ENCODE results near the gene NSRP1. TPM values are rescaled to one million over a fixed set of nuclear protein-coding genes. Genes with fewer than 3 reads are reported as not detected.
"Not testable (repeated sequence)": the region's sequence is repeated elsewhere in the genome, so short reads cannot be mapped to it uniquely, and the experiment has no call there.

NSRP1 gene
- total RNA-seq, 1 experiment from 2014 or later = 28.0 TPM

DNA sequence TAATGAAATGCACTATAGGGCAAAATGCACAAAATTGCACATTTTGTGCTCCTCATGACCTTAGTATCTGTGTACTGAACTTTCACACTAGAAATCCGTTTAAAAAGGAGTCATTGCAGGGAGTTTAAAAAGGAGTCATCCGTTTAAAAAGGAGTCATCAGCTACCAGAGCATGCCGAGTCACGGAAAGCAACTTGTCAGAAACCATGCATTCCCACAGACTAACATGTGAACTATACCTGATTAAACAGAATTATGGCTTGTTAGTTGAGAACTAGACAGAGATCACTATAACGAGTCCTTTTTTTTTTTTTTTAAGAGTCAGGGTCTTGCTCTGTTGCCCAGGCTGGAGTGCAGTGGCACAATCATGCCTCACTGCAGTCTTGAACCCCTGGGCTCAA is 83.0 kb downstream of the NSRP1 start:
- H3K4me1 Mint-ChIP-seq (ENCODE audit: low read depth, unreplicated experiment) = no peaks in the 10 kb centered on the region
- BruUV-seq (replicated peaks) = no TSS peak
- Histone ChIP-seq H3K4me1 (no peaks in the 10 kb centered on the region), H3K27me3 (replicated peaks; ENCODE audit: control insufficient read depth, insufficient read depth, low read length) (no peaks in the 10 kb centered on the region), H3K4me3 (ENCODE audit: low read depth, low read length) (no peak overlapping the region), H3K9me3 (no peaks in the 10 kb centered on the region), H3K36me3 (ENCODE audit: control insufficient read depth, insufficient read depth, low read length) (no peaks in the 10 kb centered on the region)
- TF ChIP-seq, protein P1, sequence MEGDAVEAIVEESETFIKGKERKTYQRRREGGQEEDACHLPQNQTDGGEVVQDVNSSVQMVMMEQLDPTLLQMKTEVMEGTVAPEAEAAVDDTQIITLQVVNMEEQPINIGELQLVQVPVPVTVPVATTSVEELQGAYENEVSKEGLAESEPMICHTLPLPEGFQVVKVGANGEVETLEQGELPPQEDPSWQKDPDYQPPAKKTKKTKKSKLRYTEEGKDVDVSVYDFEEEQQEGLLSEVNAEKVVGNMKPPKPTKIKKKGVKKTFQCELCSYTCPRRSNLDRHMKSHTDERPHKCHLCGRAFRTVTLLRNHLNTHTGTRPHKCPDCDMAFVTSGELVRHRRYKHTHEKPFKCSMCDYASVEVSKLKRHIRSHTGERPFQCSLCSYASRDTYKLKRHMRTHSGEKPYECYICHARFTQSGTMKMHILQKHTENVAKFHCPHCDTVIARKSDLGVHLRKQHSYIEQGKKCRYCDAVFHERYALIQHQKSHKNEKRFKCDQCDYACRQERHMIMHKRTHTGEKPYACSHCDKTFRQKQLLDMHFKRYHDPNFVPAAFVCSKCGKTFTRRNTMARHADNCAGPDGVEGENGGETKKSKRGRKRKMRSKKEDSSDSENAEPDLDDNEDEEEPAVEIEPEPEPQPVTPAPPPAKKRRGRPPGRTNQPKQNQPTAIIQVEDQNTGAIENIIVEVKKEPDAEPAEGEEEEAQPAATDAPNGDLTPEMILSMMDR (IDR thresholded peaks at IDR 0.05; ENCODE audit: insufficient read depth in 1 of 2, low read depth in 1 of 2, low read length in 1 of 2, severe bottlenecking in 1 of 2, unreplicated experiment in 1 of 2) = no peak
- intact Hi-C loops (cut with micrococcal nuclease; ENCODE audit: unreplicated experiment) = loop anchor here (10.0 kb wide), 1 partner anchor 75 kb away; no protein-coding TSS in a partner anchor
- ChIA-PET CTCF (no interaction called here), POLR2A (no interaction called here)
- H3K27me3 Mint-ChIP-seq (ENCODE audit: insufficient read depth, unreplicated experiment) = no peaks in the 10 kb centered on the region
- H3K4me3 Mint-ChIP-seq (ENCODE audit: unreplicated experiment) = no peak overlapping the region
- no peaks in the 10 kb centered on the region for H3K9me3 Mint-ChIP-seq (ENCODE audit: unreplicated experiment)
- H3K36me3 Mint-ChIP-seq (ENCODE audit: insufficient read depth, unreplicated experiment) = peaks cover 4% of the 10 kb centered on the region
- no peak overlapping the region for H3K27ac Mint-ChIP-seq (ENCODE audit: unreplicated experiment)
- no peak for DNase-seq

GRCh38 chr17:30200106-30200505 is 83.5 kb downstream of the NSRP1 start:
- H3K9me3 Mint-ChIP-seq (ENCODE audit: unreplicated experiment) = no peaks in the 10 kb centered on the region
- no peaks in the 10 kb centered on the region for H3K36me3 ChIP-seq (ENCODE audit: control insufficient read depth, insufficient read depth, low read length)
- ChIA-PET POLR2A (no interaction called here), CTCF (no interaction called here)
- H3K4me3 ChIP-seq (ENCODE audit: low read depth, low read length) = no peak overlapping the region
- DNase-seq = no peak
- TF ChIP-seq, protein P1 (IDR thresholded peaks at IDR 0.05; ENCODE audit: insufficient read depth in 1 of 2, low read depth in 1 of 2, low read length in 1 of 2, severe bottlenecking in 1 of 2, unreplicated experiment in 1 of 2) = no peak
- H3K4me1 Mint-ChIP-seq (ENCODE audit: low read depth, unreplicated experiment) = no peaks in the 10 kb centered on the region
- no TSS peak for BruUV-seq (replicated peaks)
- intact Hi-C loops (cut with micrococcal nuclease; ENCODE audit: unreplicated experiment) = no loop called here
- no peak overlapping the region for H3K27ac Mint-ChIP-seq (ENCODE audit: unreplicated experiment)
- H3K36me3 Mint-ChIP-seq (ENCODE audit: insufficient read depth, unreplicated experiment) = peaks cover 4% of the 10 kb centered on the region
- H3K27me3 ChIP-seq (replicated peaks; ENCODE audit: control insufficient read depth, insufficient read depth, low read length) = no peaks in the 10 kb centered on the region
- no peak overlapping the region for H3K4me3 Mint-ChIP-seq (ENCODE audit: unreplicated experiment)
- no peaks in the 10 kb centered on the region for H3K27me3 Mint-ChIP-seq (ENCODE audit: insufficient read depth, unreplicated experiment)
- no peaks in the 10 kb centered on the region for H3K4me1 ChIP-seq
- H3K9me3 ChIP-seq = no peaks in the 10 kb centered on the region

DNA sequence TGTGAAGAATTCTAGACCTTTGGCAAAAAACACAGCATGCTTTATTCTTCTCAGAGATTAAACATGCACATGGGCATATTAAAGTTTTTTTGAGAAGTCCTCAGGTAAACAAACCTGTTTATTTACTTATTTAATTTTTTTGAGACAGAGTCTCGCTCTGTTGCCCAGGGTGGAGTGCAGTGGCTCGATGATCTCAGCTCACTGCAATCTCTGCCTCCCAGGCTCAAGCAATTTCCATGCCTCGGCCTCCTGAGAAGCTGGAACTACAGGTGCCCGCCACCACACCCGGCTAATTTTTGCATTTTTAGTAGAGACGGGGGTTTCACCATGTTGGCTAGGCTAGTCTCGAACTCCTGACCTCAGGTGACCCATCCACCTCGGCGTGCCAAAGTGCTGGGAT is 84.0 kb downstream of the NSRP1 start:
- H3K4me3 ChIP-seq (ENCODE audit: low read depth, low read length); H3K27me3 Mint-ChIP-seq (ENCODE audit: insufficient read depth, unreplicated experiment); H3K9me3 Mint-ChIP-seq (ENCODE audit: unreplicated experiment); H3K27me3 ChIP-seq (replicated peaks; ENCODE audit: control insufficient read depth, insufficient read depth, low read length); intact Hi-C loops (cut with micrococcal nuclease; ENCODE audit: unreplicated experiment); CTCF ChIA-PET; H3K9me3 ChIP-seq; H3K4me1 Mint-ChIP-seq (ENCODE audit: low read depth, unreplicated experiment); H3K4me3 Mint-ChIP-seq (ENCODE audit: unreplicated experiment); BruUV-seq (replicated peaks); POLR2A ChIA-PET; H3K27ac Mint-ChIP-seq (ENCODE audit: unreplicated experiment); H3K36me3 Mint-ChIP-seq (ENCODE audit: insufficient read depth, unreplicated experiment); DNase-seq; H3K36me3 ChIP-seq (ENCODE audit: control insufficient read depth, insufficient read depth, low read length); H3K4me1 ChIP-seq: not testable (repeated sequence)

DNA sequence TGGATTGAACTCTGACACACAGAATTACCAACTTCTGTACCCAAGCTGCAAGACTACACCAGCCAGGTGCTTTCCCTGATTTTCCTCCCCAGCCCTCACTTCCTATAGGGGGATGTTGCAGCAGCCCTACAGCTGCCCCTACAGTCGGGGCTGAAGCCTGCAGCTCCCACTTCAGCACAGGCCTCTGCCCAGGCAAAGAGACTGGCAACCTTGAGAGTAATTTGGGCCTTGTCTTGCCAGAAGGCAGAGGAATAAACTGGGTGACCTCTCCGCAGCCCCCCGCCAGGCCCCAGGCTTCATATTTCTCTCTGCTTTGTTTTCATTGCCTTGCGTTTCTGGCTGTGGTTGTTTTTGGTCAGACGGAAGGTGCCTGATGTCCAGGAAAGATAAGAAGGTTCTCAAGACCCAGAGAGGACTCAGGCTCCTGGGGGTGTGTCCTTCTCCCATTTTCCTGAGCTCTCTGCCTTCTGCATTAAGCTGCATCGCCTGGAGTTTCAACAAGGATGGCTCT is 86.9 kb downstream of the NSRP1 start:
- Histone ChIP-seq H3K9me3 (no peaks in the 10 kb centered on the region), H3K36me3 (ENCODE audit: control insufficient read depth, insufficient read depth, low read length) (no peaks in the 10 kb centered on the region), H3K27me3 (replicated peaks; ENCODE audit: control insufficient read depth, insufficient read depth, low read length) (no peaks in the 10 kb centered on the region), H3K4me1 (no peaks in the 10 kb centered on the region), H3K4me3 (ENCODE audit: low read depth, low read length) (no peak overlapping the region)
- no peak for DNase-seq
- H3K9me3 Mint-ChIP-seq (ENCODE audit: unreplicated experiment) = no peaks in the 10 kb centered on the region
- H3K4me1 Mint-ChIP-seq (ENCODE audit: low read depth, unreplicated experiment) = no peaks in the 10 kb centered on the region
- intact Hi-C loops (cut with micrococcal nuclease; ENCODE audit: unreplicated experiment) = no loop called here
- TF ChIP-seq, protein P1 (IDR thresholded peaks at IDR 0.05; ENCODE audit: insufficient read depth in 1 of 2, low read depth in 1 of 2, low read length in 1 of 2, severe bottlenecking in 1 of 2, unreplicated experiment in 1 of 2) = no peak
- no peaks in the 10 kb centered on the region for H3K27me3 Mint-ChIP-seq (ENCODE audit: insufficient read depth, unreplicated experiment)
- no peak overlapping the region for H3K27ac Mint-ChIP-seq (ENCODE audit: unreplicated experiment)
- POLR2A ChIA-PET = no interaction called here
- peaks cover 4% of the 10 kb centered on the region for H3K36me3 Mint-ChIP-seq (ENCODE audit: insufficient read depth, unreplicated experiment)
- no peak overlapping the region for H3K4me3 Mint-ChIP-seq (ENCODE audit: unreplicated experiment)
- BruUV-seq (replicated peaks) = no TSS peak
- CTCF ChIA-PET = interaction anchor here (1.2 kb wide), 1 partner anchor 74 kb away, joined by 3 read pairs; no protein-coding TSS in a partner anchor
